NCI-H2196 (cell line): ENCODE results near the gene COX7A1.

Source experiments
- DNase-seq: peaks from one replicate; lab custom pipeline; 2025; ENCODE audit not compliant: unreplicated experiment; lab: John Stamatoyannopoulos, UW

The COX7A1 gene

GRCh38 chr19:36113425-36113824, 38.8 kb downstream of the COX7A1 start:
- no peak for DNase-seq

- DNase-seq = no peak
These were observed 39.6 kb downstream of the COX7A1 start for GRCh38 chr19:36112678-36113077.

DNA sequence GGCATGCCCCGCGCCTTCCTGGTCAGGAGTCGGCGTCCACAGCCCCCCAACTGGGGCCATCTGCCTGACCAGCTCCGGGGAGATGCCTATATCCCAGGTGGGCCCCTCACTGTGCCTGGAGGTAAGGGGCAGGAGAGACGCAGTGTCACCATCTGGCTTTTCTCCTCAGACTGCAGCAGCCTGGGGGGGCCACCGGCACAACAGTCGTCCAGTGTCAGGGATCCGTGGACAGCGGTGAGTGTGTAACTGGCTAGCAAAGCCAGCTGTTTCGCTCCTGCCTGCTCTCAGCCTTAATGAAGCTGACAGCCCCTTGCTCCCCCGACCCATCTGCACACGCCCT, 41.1 kb downstream of the COX7A1 start:
- DNase-seq = no peak

GRCh38 chr19:36110487-36111199, 41.6 kb downstream of the COX7A1 start, which contains the start of gene OVOL3:
OVOL3 (plus strand) TSS chr19:36111143; CDS start chr19:36111203, 60 bp downstream.
- DNase-seq = no peak

GRCh38 chr19:36108684-36109083, 43.6 kb downstream of the COX7A1 start:
- no peak for DNase-seq

- DNase-seq = no peak
These were observed 45.3 kb downstream of the COX7A1 start for GRCh38 chr19:36106991-36107390.

DNA sequence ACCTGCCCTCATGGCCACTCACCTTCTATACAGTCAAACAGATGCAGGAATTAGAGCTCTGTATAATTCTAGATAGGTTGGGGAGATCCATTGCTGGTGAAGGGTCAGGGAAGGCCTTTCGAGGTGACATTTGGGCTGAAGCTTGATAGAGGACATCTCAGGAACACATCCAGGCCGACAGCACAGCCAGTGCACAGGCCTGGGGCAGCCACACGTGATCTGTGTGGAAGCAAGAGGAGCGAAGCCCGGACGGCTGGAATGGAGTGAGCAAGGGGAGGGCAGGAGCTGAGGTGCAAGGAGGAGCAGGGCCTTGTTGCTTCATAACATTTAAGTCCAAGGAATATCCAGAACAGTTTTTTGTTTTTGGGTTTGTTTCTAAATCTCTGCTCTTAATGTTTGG, 45.8 kb downstream of the COX7A1 start:
- no peak for DNase-seq

GRCh38 chr19:36103842-36104552, 48.2 kb downstream of the COX7A1 start:
- DNase-seq = peak; percentile 12

GRCh38 chr19:36103040-36103626, 49.1 kb downstream of the COX7A1 start:
- no peak for DNase-seq

- no peak for DNase-seq
These were observed 50.5 kb downstream of the COX7A1 start for GRCh38 chr19:36101550-36102327.
